HFFc6 (cell line): ENCODE results near the gene PLCG1. TPM values are rescaled to one million over a fixed set of nuclear protein-coding genes. Genes with fewer than 3 reads are reported as not detected.

Experiments used
- DNase-seq: peaks from one replicate; pipeline ENCODE4 v3.0.0-alpha.2; 2018
- H3K27ac Mint-ChIP-seq: 2 replicates; pipeline ENCODE4 v1.8.0; 2020; ENCODE audit warnings: mild to moderate bottlenecking, mixed read lengths
- H3K27me3 Mint-ChIP-seq: 2 replicates; pipeline ENCODE4 v1.8.0; 2021; ENCODE audit warnings: mild to moderate bottlenecking, moderate library complexity, mixed read lengths; ENCODE audit not compliant: insufficient read depth
- H3K36me3 Mint-ChIP-seq: 2 replicates; pipeline ENCODE4 v1.8.0; 2021; ENCODE audit warnings: low read depth, mixed read lengths
- H3K4me1 Mint-ChIP-seq: 2 replicates; pipeline ENCODE4 v1.8.0; 2020; ENCODE audit warnings: low read depth, mixed read lengths
- H3K4me3 Mint-ChIP-seq: 2 replicates; pipeline ENCODE4 v1.8.0; 2020; ENCODE audit warnings: mild to moderate bottlenecking, moderate library complexity, mixed read lengths
- H3K9me3 Mint-ChIP-seq: 2 replicates; pipeline ENCODE4 v1.8.0; 2020; ENCODE audit warnings: mild to moderate bottlenecking, mixed read lengths
- CTCF ChIP-seq: fragments of 200-600 bp; sonication (generic); IDR thresholded peaks from 2 replicates; pipeline ENCODE4 v1.5.0; 2021; ENCODE audit warnings: antibody characterized with exemption, mild to moderate bottlenecking
- total RNA-seq, 6 experiments: library from RNA; stranded (reverse); fragmentation: NEBNext Ultra II Directional; extraction: Animal tissue kit (Norgen Biotek cat#: 25700); gene quantifications; 2 replicates in 1 of 6; 3 replicates in 5 of 6; pipeline ENCODE4 v1.2.3, GENCODE V29; 2021

PLCG1 gene
- total RNA-seq, 6 experiments from 2014 or later, result 44.4 to 62.1 (median 50.1) TPM

GRCh38 chr20:41177636-41178035 lies 40.3 kb downstream of the PLCG1 start:
- H3K27ac Mint-ChIP-seq, result peak overlapping the region; percentile 93
- H3K9me3 Mint-ChIP-seq, result no peaks in the 10 kb centered on the region
- peaks cover 6% of the 10 kb centered on the region for H3K27me3 Mint-ChIP-seq
- TF ChIP-seq CTCF, result no peak
- H3K4me3 Mint-ChIP-seq, result peak overlapping the region; percentile 68
- DNase-seq, result peak; percentile 94
- H3K4me1 Mint-ChIP-seq, result peaks cover 75% of the 10 kb centered on the region
- H3K36me3 Mint-ChIP-seq, result peaks cover 40% of the 10 kb centered on the region

- H3K4me3 Mint-ChIP-seq, result peak overlapping the region; percentile 68
- peaks cover 42% of the 10 kb centered on the region for H3K36me3 Mint-ChIP-seq
- H3K27me3 Mint-ChIP-seq, result peaks cover 6% of the 10 kb centered on the region
- no peaks in the 10 kb centered on the region for H3K9me3 Mint-ChIP-seq
- H3K27ac Mint-ChIP-seq, result peak overlapping the region; percentile 93
- no peak for TF ChIP-seq CTCF
- peaks cover 68% of the 10 kb centered on the region for H3K4me1 Mint-ChIP-seq
- no peak for DNase-seq
Measured at GRCh38 chr20:41178495-41178894, 41.2 kb downstream of the PLCG1 start.

GRCh38 chr20:41178904-41179432 lies 41.6 kb downstream of the PLCG1 start:
- peaks cover 42% of the 10 kb centered on the region for H3K36me3 Mint-ChIP-seq
- H3K4me3 Mint-ChIP-seq, result no peak overlapping the region; the same call in 1 of the 2 replicates
- TF ChIP-seq CTCF, result no peak
- H3K9me3 Mint-ChIP-seq, result no peaks in the 10 kb centered on the region
- H3K27ac Mint-ChIP-seq, result peak overlapping the region; percentile 93
- peaks cover 6% of the 10 kb centered on the region for H3K27me3 Mint-ChIP-seq
- DNase-seq, result no peak
- peaks cover 64% of the 10 kb centered on the region for H3K4me1 Mint-ChIP-seq

- Mint-ChIP-seq H3K4me1 (peaks cover 55% of the 10 kb centered on the region), H3K36me3 (peaks cover 46% of the 10 kb centered on the region), H3K27me3 (peaks cover 4% of the 10 kb centered on the region), H3K27ac (peak overlapping the region; percentile 64), H3K9me3 (no peaks in the 10 kb centered on the region), H3K4me3 (no peak overlapping the region)
- no peak for TF ChIP-seq CTCF
- DNase-seq, result no peak
Measured at GRCh38 chr20:41179961-41180360, 42.6 kb downstream of the PLCG1 start.

- no peak overlapping the region for H3K4me3 Mint-ChIP-seq
- H3K27me3 Mint-ChIP-seq, result peaks cover 4% of the 10 kb centered on the region
- no peak for DNase-seq
- H3K9me3 Mint-ChIP-seq, result no peaks in the 10 kb centered on the region
- no peak for TF ChIP-seq CTCF
- peak overlapping the region; percentile 58 for H3K27ac Mint-ChIP-seq
- peaks cover 46% of the 10 kb centered on the region for H3K36me3 Mint-ChIP-seq
- peaks cover 49% of the 10 kb centered on the region for H3K4me1 Mint-ChIP-seq
Measured at GRCh38 chr20:41180599-41181333, 43.4 kb downstream of the PLCG1 start.
